ENCODE measurements around the gene DCX.
"Not testable (repeated sequence)": the region's sequence is repeated elsewhere in the genome, so short reads cannot be mapped to it uniquely, and the experiment has no call there.

DCX gene

DNA sequence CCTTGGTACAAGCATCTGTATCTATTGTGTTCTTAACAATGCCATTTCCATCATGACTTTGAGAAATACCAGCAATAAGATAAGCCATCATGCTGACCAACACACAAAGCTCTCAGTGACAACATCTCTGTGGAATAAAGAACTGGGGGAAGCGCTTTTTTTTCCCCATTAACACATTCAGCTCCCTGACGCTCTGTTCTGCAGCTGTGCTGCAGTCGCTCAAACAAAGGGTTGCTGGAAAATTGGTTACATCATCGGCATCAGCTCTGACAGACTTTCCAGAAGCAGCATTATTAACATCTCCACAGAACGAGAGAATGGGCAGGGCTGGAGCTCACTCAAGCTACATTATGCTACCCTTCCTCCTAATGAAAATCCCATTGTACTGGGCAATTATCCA lies 39.9 kb downstream of the DCX start:
- DNase-seq (ENCODE audit: low read depth): no peak

- DNase-seq (ENCODE audit: low read depth): no peak
Observed at GRCh38 chrX:111365770-111366325, 46.1 kb downstream of the DCX start.

- no peak for DNase-seq (ENCODE audit: low read depth)
Observed at GRCh38 chrX:111363741-111364140, 48.3 kb downstream of the DCX start.

DNA sequence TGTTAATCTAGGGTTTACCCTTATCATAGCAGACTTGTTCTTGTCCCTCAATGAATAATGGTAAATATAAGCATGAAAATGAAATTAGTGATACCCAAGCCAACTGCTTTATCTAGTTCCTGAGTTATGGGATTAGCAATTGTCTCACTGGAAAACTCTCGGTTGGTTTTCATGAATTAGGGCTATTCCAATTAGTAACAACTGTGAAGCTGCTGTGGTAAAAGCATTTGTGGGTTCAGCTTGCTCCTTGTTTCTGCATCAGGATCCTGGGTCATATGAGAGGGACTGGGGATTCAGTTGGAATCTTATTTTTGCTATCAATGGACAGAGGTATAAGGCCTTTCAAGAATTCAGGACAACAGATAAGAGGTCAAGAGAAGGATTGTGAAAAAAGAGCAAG lies 50.2 kb downstream of the DCX start:
- no peak for DNase-seq (ENCODE audit: low read depth)

- DNase-seq (ENCODE audit: low read depth): no peak
Observed at GRCh38 chrX:111360839-111361238, 51.2 kb downstream of the DCX start.

- no peak for DNase-seq (ENCODE audit: low read depth)
Observed at GRCh38 chrX:111355523-111356115, 56.4 kb downstream of the DCX start.

DNA sequence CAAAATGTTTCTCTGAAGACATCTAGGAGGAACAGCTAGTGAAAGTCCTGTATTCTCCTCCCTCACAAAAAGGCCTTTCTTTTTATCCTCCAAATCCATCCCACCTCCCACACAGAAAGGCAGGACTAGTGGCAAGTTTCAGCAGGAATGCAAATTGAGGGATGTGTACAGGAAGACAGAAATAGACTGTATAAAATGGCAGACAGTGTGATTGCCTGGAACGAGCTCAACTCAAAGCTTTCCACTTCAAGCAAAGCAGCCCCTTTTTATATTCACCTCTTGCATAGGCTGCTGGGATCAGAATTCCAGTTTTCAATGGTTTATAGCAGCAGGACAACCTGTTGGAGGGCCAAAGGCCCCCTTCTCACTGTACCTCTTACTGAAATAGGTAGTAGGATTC lies 57.5 kb downstream of the DCX start:
- no peak for DNase-seq (ENCODE audit: low read depth)

GRCh38 chrX:111353793-111354192 lies 58.2 kb downstream of the DCX start:
- DNase-seq (ENCODE audit: low read depth): no peak

DNA sequence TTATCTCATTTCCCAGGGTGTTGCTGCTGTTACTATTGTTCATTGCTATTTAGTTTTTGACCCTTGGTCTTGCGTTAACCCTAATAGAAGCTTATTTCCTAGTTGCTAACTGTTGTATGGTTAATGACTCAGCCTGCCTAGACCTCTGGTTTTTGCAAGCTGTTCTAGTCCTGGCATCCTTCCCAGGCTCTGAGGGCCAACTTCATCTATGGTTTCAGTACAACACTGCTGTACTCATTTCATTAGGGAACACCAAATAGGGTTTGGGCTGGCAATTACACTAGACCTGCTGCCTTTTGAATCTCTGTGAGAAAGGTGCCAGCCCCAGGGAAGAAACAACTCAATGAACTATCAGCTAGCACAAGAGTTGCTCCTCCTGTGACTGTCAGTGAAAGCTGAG lies 59.6 kb downstream of the DCX start:
- no peak for DNase-seq (ENCODE audit: low read depth)

GRCh38 chrX:111349934-111350333 lies 62.1 kb downstream of the DCX start:
- DNase-seq (ENCODE audit: low read depth): no peak

DNA sequence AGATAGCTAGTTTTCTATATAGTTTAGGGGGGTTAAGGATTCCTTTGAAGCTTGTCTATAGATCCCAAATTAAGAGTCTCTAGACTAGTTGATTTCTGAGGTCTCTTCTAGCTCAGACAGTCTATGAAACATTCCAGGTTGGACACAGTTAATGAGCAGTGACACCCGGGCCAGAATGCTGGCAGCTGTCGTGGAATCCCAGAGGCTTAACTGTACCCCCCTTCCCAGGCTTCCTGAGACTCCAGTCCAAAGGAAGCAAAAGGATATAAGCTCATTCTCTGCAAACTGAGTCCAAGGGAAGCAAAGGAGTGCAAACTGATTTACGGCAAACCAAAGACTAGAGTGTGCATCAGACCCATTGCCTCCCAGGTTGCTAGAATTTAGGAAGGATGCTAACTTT lies 62.9 kb downstream of the DCX start:
- DNase-seq (ENCODE audit: low read depth): no peak

- no peak for DNase-seq (ENCODE audit: low read depth)
Observed at GRCh38 chrX:111348429-111348828, 63.6 kb downstream of the DCX start.

GRCh38 chrX:111346150-111346549 lies 65.8 kb downstream of the DCX start:
- DNase-seq (ENCODE audit: low read depth): not testable (repeated sequence)

DNA sequence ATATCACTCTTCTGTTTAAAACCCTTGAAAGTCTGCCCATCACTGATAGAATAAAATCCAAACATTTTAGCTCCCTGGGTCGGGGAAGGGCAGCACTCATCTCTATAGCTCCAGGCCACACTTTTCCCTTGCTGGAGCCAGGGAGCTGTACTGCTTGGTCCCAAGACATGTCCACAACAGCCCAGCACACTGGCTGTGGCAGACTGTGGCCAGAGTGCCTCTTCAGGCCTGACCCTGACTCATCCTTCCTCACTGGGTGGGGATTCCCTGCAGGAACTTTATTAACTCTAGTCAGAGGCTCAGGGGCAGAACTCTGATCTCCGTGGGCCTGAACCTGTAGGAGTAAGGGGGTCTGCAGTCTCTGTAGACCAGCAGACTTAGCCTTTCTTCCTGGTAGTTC lies 71.9 kb downstream of the DCX start:
- no peak for DNase-seq (ENCODE audit: low read depth)

- DNase-seq (ENCODE audit: low read depth): no peak
Observed at GRCh38 chrX:111339212-111339611, 72.8 kb downstream of the DCX start.

DNA sequence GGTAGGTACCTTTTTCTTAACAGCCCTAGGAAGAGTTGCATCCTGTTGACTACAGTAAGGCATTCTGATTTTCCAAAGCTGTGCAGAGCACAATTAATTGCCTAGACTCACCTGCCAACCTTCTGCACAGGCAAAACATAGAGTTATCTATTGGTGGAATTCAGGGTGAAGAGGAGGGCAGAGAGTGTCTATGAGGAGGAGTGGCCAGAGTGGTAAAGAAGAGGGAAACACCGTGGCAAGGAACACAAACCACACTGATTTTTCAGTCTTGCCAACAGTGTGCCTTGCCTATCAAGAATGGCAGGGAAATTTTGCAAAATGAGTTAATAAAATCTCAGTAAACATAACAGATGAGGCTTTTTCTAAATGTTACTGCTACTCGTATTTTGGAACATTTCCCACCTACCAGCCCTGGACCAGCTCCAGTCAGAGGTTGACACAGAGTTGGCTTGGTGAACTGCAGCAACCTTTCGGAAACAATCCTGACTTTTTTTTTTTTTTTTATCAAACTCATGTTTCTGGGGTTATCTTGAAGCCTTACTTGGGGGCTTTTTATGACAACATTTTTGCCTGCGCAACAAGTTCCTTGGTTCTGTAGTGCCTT lies 73.8 kb downstream of the DCX start:
- DNase-seq (ENCODE audit: low read depth): no peak

GRCh38 chrX:111337067-111337637 lies 74.8 kb downstream of the DCX start:
- no peak for DNase-seq (ENCODE audit: low read depth)

DNA sequence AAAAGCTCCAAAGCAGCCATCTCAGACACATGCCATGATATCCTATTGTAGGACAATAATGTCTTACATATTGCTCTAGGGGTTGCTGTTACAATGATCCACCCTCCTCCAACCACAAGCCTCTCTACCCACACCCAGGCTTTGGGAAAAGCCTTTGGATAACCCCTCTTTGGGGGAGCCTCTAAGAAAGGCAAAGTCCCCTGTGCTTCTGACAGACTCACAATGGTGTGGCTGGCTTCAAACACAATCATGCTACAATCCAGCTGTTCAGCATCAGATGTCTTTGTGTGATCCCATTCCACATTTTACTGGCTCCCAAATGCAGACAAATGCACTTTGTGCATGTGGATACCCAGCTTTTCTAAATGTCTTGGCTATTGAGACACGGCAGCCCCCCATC lies 75.9 kb downstream of the DCX start:
- DNase-seq (ENCODE audit: low read depth): no peak

- no peak for DNase-seq (ENCODE audit: low read depth)
Observed at GRCh38 chrX:111329370-111329769, 82.6 kb downstream of the DCX start.

GRCh38 chrX:111328858-111329257 lies 83.1 kb downstream of the DCX start:
- DNase-seq (ENCODE audit: low read depth): no peak

DNA sequence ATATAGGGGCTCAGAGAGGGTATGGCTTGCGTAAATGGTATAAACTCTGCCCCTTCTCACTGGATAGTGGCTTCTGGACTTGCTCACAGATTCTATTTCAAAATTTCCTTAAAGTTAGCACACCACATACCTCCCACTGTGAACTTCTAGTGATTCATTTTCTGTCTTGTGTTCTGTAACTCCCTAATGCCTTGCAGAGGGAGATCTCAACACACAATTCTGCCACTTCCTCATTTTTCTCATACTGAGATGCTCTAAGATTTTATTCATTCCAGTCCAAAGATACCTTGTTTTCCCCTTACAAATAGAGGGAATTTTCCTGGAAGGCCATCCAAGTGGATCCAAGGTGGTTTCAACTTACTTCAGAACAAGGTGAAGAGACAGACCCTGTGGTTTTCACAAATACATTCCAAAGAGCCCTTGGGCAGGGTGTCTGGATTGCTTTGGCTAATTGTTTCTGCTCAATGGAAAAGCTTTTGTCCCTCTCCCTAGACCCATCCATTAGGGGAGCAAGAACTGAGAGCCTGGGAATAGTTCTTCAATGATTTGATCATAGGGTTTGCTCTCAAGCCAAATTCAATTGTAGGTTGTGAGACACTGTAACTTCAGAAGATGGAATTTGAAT lies 89.6 kb downstream of the DCX start:
- DNase-seq (ENCODE audit: low read depth): no peak

GRCh38 chrX:111319451-111319850 lies 92.5 kb downstream of the DCX start:
- no peak for DNase-seq (ENCODE audit: low read depth)

- no peak for DNase-seq (ENCODE audit: low read depth)
Observed at GRCh38 chrX:111318901-111319300, 93.1 kb downstream of the DCX start.

Measured in T follicular helper cell (primary cell).